Lung (tissue), 12 donors: Measurements from ENCODE around the gene GNG3. TPM values are rescaled to one million over a fixed set of nuclear protein-coding genes. Genes with fewer than 3 reads are reported as not detected.

Experiments used
- ATAC-seq: fragments of 200-7000 bp; cut with Tn5 transposase; one replicate; pipeline ENCODE4 v1.9.1; 2020; ENCODE audit warnings: moderate number of reproducible peaks; ENCODE audit not compliant: insufficient read depth, low FRiP score
- DNase-seq, 3 donors: peaks; one replicate each; pipeline ENCODE4 v3.0.0-alpha.2; 2013 to 2017
- H3K27ac ChIP-seq, 2 donors: one replicate each; pipeline ENCODE4 v1.5.1; 2013; ENCODE audit warnings: mild to moderate bottlenecking in 2 of 2, moderate library complexity in 2 of 2, control low read depth in 1 of 2, inconsistent platforms in 1 of 2, low read depth in 1 of 2, low read length in 1 of 2
- H3K27me3 ChIP-seq, 3 donors: one replicate each; pipeline ENCODE4 v1.5.1; 2013; ENCODE audit warnings: low read length in 2 of 3; ENCODE audit not compliant: control insufficient read depth in 3 of 3, insufficient read depth in 3 of 3
- H3K36me3 ChIP-seq, 4 donors: one replicate each; pipeline ENCODE4 v1.5.1; 2013; ENCODE audit warnings: low read length in 4 of 4, mild to moderate bottlenecking in 1 of 4, moderate library complexity in 1 of 4; ENCODE audit not compliant: control insufficient read depth in 4 of 4, insufficient read depth in 4 of 4
- H3K4me1 ChIP-seq, 5 donors: one replicate each; pipeline ENCODE4 v1.5.1; 2013; ENCODE audit warnings: low read length in 5 of 5, mild to moderate bottlenecking in 2 of 5, moderate library complexity in 1 of 5; ENCODE audit not compliant: control insufficient read depth in 5 of 5, insufficient read depth in 5 of 5
- H3K4me3 ChIP-seq: one replicate; pipeline ENCODE4 v1.5.1; 2013; ENCODE audit warnings: mild to moderate bottlenecking, control low read depth, moderate library complexity
- H3K9ac ChIP-seq, 2 donors: one replicate each; pipeline ENCODE4 v1.5.1; 2013; ENCODE audit warnings: low read length in 2 of 2, control low read depth in 1 of 2; ENCODE audit not compliant: insufficient read depth in 1 of 2
- H3K9me3 ChIP-seq, 4 donors: one replicate each; pipeline ENCODE4 v1.5.1; 2013; ENCODE audit warnings: low read length in 3 of 4, mild to moderate bottlenecking in 1 of 4, moderate library complexity in 1 of 4; ENCODE audit not compliant: control insufficient read depth in 4 of 4, insufficient read depth in 3 of 4
- CTCF ChIP-seq: IDR thresholded peaks from 2 replicates; pipeline ENCODE4 v1.5.1; 2012; ENCODE audit warnings: mild to moderate bottlenecking; ENCODE audit errors: control extremely low read depth, extremely low read depth
- WGBS, 2 donors: extraction: QIAGEN DNeasy Blood & Tissue Kit; methylation state at CpG; one replicate each; pipeline ENCODE4 v1.1.7; 2013; 5-methylcytosine and 5-hydroxymethylcytosine counted together
- polyA plus RNA-seq, 2 donors: library from polyadenylated mRNA; stranded (reverse); fragments of 200-250 nt; gene quantifications; one replicate each; pipeline ENCODE4 v1.2.1, GENCODE V29; 2013
- total RNA-seq, 2 donors: library from RNA; depleted of rRNA in 1 of 2; stranded (reverse); fragments of >200 nt in 1 of 2; gene quantifications; one replicate each; pipeline ENCODE4 v1.2.1, GENCODE V29; 2014 to 2021
- donor health status: control.
- donor health status: control.
- donor health status: Bipolar disorder and iron deficiency.
- donor health status: healthy.
- donor health status: DM: yes; HTN: yes; CAD: no.

GNG3 gene
- total and polyA plus RNA-seq, 4 donors, result 0.05 to 0.40 (median 0.26) TPM; not detected in 1

DNA sequence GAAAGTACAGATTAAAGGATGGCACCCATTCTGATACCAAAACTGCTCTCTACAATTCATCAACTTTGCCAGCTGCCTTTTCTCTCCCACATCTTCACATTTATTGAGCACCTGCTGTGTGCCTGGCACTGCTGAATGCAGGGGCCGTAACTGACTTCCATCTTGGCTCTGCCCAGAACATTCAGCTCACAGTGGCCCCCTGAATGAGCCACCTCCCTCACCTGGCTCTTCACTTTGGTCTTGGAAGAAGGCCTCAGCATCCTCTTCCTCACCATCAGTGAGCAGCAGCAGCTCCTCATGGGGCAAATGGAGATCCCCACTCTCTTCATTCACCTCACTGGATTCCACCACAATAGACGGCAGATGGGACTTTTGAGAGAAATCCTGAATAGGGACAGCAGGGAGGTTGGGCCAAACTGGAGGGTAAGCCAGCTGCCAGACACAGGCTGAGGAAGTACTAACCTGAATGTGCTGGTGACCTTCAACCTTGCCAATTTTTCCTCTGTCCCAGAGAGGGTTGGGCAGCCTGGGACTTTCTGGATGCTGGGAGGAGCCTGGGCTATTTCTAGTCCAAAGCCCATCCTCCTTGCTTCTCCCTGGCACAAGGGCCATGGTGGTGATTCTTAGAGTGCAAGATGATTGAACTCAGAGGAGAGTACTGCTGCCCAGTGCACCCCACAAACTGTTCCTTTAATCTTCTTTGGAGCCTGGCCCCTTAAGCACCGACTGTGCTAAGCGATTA lies 37.9 kb upstream of the GNG3 start:
- peak overlapping the region; percentile 3 to 11 for H3K9ac ChIP-seq
- WGBS, 2 donors, result 79 to 89% methylated on average over 4 of the region's 4 CpGs
- no peak for ATAC-seq
- TF ChIP-seq CTCF, result no peak
- no peaks in the 10 kb centered on the region for H3K27me3 ChIP-seq
- H3K36me3 ChIP-seq, result peaks cover 0 to 17% (median 15%) of the 10 kb centered on the region in 4 donors
- H3K4me1 ChIP-seq, result peaks cover 15 to 21% (median 18%) of the 10 kb centered on the region in 5 donors
- peak overlapping the region in 1 of 2 donors; percentile 8 for H3K27ac ChIP-seq
- DNase-seq, result no peak
- no peaks in the 10 kb centered on the region for H3K9me3 ChIP-seq
- no peak overlapping the region for H3K4me3 ChIP-seq

DNA sequence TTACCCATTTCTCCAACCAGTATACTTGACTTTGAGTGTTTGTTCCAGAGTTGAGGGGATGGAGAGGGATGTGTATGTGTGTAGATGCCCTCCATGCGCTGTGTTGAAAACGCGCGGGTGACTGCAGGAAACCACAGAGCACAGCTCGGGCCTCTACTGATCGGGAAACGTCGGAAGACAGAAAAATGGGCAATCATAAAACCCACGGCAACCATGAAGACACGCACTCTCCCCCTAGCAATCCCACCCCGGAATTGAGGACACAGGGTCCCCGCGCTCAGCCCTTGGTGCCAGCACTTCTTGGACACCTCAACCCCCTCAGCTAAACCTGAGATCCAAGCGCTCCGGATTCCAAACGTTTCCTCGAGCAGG lies 36.3 kb upstream of the GNG3 start:
- ATAC-seq, result peak; percentile 6
- H3K36me3 ChIP-seq, result peaks cover 0 to 20% (median 13%) of the 10 kb centered on the region in 4 donors
- H3K4me3 ChIP-seq, result peak overlapping the region; percentile 65
- no peak for TF ChIP-seq CTCF
- H3K4me1 ChIP-seq, result peaks cover 11 to 20% (median 17%) of the 10 kb centered on the region in 5 donors
- 1 to 2% methylated on average over 17 of the region's 17 CpGs for WGBS, 2 donors
- H3K9me3 ChIP-seq, result no peaks in the 10 kb centered on the region
- DNase-seq, result no peak
- H3K27me3 ChIP-seq, result no peaks in the 10 kb centered on the region
- H3K9ac ChIP-seq, result peak overlapping the region; percentile 86 to 95
- H3K27ac ChIP-seq, result peak overlapping the region; percentile 76 to 89

DNA sequence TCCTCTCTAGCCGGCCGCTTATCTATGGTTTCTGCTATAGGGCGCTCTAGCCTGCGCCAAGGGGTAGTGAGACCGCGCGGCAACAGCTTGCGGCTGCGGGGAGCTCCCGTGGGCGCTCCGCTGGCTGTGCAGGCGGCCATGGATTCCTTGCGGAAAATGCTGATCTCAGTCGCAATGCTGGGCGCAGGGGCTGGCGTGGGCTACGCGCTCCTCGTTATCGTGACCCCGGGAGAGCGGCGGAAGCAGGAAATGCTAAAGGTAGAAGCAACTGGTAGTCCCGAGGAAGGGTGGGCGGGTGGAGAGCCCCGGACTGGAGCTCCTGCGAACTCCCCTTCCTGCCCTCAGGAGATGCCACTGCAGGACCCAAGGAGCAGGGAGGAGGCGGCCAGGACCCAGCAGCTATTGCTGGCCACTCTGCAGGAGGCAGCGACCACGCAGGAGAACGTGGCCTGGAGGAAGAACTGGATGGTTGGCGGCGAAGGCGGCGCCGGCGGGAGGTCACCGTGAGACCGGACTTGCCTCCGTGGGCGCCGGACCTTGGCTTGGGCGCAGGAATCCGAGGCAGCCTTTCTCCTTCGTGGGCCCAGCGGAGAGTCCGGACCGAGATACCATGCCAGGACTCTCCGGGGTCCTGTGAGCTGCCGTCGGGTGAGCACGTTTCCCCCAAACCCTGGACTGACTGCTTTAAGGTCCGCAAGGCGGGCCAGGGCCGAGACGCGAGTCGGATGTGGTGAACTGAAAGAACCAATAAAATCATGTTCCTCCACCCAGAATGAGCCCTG lies 35.7 kb upstream of the GNG3 start, which contains the start of the genes LBHD1 and UQCC3:
TSS of gene LBHD1 (minus strand) at position 660 of the 782 bp plus-strand sequence. CDS start 2,236 bp downstream, outside the sequence.
TSS of gene UQCC3 (plus strand) at position 66 of the 782 bp plus-strand sequence. CDS start at position 139, 73 bp downstream.
- 0% methylated on average over 58 to 59 of the region's 59 CpGs for WGBS, 2 donors
- peak within 1 kb of the TSS; percentile 86 to 95 for H3K9ac ChIP-seq
- H3K4me3 ChIP-seq, result peak within 1 kb of the TSS; percentile 65
- DNase-seq, result peak; percentile 83 to 94 (median 86)
- H3K9me3 ChIP-seq, result no peaks in the 10 kb centered on the region
- no peaks in the 10 kb centered on the region for H3K27me3 ChIP-seq
- ATAC-seq, result peak; percentile 83
- TF ChIP-seq CTCF, result no peak
- H3K27ac ChIP-seq, result peak within 1 kb of the TSS; percentile 76 to 89
- peaks cover 0 to 16% (median 11%) of the 10 kb centered on the region in 4 donors for H3K36me3 ChIP-seq
- H3K4me1 ChIP-seq, result peaks cover 5 to 16% (median 11%) of the 10 kb centered on the region in 5 donors
